HG03066 (cell line): ENCODE measurements around the gene POLE2.
"Not testable (repeated sequence)": the region's sequence is repeated elsewhere in the genome, so short reads cannot be mapped to it uniquely, and the experiment has no call there.

Experiments
- ATAC-seq: cut with Tn5 transposase; IDR thresholded peaks from one replicate; pipeline ENCODE4 v1.9.1; 2021; ENCODE audit warnings: low read depth; ENCODE audit not compliant: unreplicated experiment

POLE2 gene, protein sequence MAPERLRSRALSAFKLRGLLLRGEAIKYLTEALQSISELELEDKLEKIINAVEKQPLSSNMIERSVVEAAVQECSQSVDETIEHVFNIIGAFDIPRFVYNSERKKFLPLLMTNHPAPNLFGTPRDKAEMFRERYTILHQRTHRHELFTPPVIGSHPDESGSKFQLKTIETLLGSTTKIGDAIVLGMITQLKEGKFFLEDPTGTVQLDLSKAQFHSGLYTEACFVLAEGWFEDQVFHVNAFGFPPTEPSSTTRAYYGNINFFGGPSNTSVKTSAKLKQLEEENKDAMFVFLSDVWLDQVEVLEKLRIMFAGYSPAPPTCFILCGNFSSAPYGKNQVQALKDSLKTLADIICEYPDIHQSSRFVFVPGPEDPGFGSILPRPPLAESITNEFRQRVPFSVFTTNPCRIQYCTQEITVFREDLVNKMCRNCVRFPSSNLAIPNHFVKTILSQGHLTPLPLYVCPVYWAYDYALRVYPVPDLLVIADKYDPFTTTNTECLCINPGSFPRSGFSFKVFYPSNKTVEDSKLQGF

DNA sequence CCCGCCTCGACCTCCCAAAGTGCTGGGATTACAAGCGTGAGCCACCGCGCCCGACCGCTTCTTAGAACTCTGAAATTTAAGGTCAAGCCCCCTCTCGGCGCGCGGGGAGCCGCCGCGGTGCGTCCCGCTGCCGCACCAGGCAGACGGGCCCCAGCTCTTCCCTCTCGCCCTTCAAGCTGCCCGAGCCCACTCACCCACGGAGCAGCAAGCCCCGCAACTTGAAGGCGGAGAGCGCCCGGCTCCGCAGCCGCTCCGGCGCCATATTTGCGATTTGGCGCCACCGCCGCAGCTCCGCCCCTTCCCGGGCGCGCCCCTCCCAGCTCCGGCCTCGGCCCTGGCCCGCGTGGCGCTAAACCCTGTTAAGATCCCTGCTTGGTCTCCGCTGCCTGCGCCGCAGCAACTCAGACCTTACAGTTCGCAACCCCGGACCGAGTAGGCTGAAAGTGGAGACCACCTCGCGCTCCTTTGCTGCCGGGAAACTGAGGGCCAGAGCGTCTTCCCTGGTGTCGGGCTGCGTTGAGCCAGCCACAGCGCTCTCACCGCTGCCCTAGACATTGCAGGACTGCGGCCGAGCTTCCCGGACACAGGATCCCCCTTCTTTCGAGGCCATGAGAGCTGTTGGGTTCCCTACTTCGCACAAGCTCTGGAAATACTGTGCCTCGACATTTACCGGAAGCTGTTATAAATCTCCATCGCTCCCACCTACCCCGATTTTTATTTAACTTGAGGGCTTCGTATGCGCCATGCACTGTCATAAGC lies at the start of gene POLE2:
POLE2 (minus strand) TSS at position 273 of the 759 bp plus-strand sequence; CDS start at position 262, 11 bp downstream.
- ATAC-seq: peak; percentile 84

DNA sequence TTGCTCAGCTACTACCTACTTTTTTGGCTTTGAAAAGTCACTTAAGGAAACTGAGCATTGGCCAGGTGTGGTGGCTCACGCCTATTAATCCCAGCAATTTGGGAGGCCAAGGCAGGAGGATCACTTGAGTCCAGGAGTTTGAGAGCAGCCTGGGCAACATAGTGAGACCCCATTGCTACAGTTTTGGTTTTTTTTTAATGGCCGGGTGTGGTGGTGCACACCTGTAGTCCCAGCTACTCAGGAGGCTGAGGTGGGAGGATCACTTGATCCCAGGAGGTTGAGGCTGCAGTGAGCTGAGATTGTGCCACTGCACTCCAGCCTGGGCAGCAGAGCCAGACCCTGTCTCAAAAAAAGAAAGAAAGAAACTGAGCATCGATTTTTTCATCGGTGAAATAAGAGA lies 47.7 kb upstream of the POLE2 start:
- not testable (repeated sequence) for ATAC-seq

DNA sequence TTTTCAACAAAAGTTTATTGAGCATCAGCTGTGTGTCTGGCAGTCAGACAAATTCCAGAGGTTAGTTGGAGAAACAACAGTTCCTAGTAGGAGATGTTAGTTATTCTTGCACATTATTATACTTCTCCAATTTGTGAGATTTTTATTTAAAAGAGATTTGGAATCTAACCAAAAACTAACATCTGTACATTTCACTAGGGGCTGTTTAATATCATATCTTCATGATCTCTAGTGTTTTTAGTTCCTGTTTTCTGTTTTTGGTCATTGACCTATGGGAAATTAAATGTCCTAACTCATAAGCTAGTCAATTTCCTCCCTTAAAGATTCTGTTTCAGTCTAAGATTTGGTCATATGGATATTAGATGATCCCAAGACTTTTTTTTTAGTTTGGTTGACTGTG lies 45.8 kb upstream of the POLE2 start:
- ATAC-seq: no peak

DNA sequence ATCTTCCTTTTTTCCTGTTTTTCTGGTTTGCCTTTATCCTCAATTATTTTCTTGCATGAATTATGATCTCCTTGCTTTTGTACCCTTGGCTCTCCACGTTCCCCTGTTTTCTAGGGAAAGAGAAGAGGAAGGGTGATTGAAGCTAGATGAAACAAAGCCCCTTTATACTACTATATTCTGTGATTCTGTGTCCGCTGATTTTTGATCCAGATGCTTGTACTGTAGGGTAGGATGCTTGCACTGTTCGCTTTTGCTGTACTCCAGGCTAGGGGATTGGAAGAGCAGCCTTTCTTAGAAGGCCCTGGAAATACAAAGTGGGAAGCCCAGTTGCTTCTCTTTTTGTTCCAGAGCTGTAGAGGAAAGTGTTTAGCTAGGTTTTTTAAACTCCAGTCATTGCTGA lies 44.9 kb upstream of the POLE2 start:
- ATAC-seq: no peak

DNA sequence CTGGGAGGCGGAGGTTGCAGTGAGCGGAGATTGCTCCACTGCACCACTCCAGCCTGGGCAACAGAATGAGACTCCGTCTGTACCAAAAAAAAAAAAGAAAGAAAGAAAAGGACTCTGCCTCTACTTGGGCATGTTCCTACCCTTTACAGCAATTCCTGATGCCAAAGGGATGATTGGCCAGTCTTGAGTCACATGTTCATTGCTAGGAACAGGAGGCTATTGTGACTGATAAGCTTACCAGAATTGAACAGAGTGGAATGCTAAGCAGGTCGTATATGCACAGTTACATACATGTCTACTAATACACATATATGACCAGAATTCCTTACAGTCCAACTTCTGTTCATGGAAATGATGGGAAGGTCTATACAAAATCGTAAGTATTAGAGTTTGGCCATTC lies 39.2 kb upstream of the POLE2 start:
- no peak for ATAC-seq

DNA sequence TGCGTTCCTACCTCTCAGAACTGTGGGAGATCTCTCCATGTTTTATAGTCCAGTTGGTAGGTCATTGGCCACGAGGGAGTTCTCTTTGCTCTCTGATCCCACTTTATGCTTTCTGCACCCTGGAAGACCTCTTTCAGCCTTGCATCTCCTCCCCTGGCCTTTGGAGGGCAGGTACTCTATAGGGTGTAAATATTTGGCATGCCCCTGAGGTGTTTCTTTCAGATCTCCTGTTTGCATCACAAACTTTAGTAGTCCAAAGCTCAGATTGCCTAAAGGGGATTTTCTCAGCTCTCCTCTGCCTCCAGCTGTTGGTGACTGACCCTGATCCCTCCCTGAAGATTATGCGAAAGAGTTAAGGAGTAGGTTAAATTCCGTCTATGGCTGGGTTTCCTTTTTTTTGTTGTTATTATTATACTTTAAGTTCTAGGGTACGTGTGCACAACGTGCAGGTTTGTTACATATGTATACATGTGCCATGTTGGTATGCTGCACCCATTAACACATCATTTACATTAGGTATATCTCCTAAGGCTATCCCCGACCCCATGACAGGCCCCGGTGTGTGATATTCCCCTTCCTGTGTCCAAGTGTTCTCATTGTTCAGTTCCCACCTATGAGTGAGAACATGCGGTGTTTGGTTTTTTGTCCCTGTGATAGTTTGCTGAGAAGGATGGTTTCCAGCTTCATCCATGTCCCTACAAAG lies 33.9 kb upstream of the POLE2 start:
- ATAC-seq: not testable (repeated sequence)

DNA sequence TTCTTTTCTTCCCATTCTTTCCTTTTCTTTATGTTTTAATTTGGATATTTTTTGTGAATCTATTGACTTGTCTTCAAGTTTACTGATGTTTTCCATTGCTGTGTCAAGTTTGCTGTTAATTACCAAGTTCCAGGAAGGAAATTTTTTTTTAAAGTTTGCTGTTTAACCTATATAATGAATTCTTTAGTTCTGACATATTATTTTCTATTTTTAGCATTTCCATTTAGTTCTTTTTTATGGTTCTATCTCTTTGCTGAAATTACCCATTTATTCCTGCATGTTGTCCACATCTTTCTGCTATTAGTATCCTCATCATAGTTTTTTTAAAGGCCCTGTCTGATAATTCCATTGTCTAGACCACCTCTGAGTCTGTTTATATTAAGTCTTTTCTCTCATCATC lies 32.7 kb upstream of the POLE2 start:
- no peak for ATAC-seq

DNA sequence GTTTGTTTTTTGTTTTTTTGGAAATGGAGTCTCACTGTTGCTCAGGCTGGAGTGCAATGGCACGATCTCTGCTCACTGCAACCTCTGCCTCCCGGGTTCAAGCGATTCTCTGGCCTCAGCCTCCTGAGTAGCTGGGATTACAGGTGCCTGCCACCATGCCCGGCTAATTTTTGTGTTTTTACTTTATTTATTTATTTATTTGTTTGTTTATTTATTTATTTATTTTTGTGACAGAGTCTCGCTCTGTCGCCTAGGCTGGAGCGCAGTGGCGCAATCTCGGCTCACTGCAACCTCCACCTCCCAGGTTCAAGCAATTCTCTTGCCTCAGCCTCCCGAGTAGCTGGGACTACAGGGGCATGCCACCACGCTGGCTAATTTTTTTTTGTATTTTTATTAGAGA lies 23.0 kb upstream of the POLE2 start:
- ATAC-seq: not testable (repeated sequence)

DNA sequence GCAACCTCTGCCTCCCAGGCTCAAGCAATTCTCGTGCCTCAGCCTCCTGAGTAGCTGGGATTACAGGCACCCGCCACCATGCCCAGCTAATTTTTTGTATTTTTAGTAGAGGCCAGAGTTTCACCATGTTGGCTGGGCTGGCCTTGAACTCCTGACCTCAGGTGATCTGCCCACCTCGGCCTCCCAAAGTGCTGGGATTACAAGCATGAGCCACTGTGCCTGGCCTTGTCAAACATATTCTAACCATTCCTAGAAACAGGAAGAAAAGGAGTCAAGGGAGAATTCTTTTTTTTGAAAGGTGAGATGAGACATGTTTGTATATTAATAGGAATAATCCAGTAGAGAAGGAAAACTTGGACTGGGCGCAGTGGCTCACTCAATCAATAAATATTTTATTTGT lies 16.5 kb upstream of the POLE2 start:
- not testable (repeated sequence) for ATAC-seq

DNA sequence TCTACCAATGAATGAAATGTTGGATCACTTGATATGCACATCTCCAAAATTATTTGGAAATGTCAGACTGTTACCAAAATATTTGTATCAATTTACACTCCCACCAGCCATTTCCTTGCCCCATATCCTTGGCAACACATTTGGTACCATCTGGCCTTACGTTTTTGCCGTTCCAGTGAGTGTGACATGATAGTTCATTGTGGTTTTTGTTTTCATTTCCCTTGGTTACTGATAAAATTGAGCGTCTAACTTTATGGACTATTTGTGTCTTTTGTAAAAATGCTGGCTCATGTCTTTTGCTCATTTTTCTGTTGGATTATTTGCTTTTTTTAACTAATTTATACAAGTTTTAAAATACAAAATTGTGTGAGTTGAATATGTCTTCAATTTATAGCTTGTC lies 16.0 kb upstream of the POLE2 start:
- ATAC-seq: no peak

DNA sequence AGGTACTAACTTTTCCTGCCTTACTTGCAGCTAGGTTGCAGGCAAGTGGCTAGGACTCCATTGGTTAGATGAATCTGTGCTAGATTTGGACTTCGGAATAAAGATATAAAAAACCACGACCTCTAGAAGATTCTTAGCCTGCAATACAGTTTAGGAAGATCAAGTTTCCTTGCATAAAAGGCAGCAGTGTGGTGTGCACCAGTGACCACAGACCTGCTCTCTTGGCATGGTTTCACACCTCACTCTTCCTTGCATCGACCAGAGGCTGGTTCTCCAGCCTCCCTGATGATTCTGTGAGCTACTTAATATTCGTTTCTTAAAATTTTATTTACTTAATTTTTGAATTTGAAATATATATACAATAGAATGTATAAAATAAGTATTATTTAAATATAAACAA lies 14.7 kb upstream of the POLE2 start:
- no peak for ATAC-seq

DNA sequence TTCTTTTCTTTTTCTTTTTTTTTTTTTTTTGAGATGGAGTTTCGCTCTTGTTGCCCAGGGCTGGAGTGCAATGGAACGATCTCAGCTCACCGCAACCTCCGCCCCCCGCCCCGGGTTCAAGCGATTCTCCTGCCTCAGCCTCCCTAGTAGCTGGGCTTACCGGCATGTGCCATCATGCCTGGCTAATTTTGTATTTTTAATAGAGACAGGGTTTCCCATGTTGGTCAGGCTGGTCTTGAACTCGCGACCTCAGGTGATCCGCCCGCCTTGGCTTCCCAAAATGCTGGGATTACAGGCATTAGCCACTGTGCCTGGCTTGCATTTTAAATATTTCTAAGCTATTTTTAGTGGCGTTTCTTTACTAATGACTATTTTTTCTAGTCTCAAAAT lies 5.7 kb upstream of the POLE2 start:
- ATAC-seq: not testable (repeated sequence)

DNA sequence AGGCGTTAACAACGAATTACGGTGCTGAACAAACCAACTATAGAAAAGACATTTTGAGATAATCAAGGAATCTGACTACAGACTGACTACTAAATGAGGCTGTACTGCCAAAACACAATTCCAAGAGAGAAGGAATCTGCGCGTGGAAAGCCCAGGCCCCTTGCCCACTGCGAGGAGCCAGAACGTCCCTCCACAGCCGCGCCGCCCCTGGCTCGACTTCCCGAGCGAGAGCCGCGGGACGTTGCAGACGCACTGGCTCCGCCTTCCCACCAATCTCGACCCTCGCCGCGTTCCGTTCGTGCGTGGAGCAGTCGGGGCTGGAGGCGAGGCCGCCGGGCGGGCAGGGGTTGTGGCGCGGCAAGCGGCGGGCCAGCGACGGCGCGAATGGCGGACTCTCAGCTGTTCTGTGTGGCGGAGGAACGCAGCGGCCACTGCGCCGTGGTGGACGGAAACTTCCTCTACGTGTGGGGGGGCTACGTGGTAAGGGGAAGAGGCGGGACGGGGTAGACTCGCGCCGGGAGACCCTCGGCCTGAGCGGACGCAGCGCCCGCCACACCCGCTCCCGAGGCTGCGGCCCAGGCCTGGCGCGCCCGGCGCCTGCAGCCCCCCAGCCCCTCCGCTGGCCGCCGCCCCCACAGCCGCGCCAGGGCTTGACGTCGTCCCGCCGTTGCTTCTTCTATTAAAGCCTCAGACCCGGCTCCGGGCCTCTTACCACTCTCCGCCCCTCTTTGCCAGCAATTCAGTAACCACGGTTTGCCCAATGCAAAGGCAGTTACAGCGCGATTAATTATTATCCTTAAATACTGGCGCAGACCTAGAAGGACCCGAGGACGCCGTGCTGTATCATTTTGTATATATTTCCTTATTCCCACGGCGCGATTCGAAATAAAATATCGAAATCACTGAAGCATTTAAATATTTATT lies 5.1 kb upstream of the POLE2 start, which contains the start of gene KLHDC1:
KLHDC1 (plus strand) TSS at position 310 of the 924 bp plus-strand sequence; CDS start at position 385, 75 bp downstream.
- ATAC-seq: peak; percentile 55

DNA sequence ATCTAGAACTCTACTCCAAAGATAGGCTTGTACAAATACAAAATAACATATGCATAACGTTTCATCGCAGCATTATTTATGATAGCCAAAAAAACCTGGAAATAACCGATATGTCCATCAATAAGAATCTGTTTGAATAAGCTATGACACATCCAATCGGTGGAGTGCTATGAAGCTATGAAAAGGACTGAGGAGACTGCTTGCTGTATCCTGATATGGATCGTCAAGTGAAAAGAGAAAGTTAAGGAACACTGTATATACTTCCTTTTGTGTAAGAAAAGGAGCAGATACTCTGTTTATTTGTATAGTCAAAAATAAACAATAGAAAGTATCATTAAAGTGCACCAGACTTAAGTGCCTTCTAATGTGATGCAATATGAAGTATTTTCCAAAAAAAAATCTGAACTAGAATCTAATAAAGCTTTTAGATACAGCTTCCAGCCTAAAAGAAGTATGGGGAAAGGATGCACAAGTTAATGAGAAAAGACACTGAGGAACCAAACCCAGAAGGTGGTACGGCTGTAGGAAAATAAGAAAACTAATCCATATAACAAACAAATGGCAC lies 4.3 kb upstream of the POLE2 start:
- ATAC-seq: no peak

DNA sequence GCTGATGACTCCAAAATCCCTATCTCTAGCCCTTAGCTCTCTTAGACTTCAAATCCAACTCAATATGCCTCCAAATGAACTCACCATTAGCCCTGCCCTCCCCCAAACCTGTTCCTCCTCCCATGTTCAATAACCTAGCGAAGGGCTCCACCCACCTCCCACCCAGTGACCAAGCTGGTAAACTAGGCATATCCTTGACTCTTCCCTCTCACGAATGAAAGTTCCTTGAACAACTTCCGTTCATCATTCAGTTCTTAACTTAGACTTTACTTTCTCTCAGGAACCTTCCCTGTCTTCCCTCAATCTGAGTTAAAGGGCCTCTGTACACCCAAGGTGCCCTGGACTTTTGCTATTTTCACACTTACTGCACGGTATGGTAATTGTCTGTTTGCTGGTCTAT lies 3.0 kb upstream of the POLE2 start:
- ATAC-seq: no peak

DNA sequence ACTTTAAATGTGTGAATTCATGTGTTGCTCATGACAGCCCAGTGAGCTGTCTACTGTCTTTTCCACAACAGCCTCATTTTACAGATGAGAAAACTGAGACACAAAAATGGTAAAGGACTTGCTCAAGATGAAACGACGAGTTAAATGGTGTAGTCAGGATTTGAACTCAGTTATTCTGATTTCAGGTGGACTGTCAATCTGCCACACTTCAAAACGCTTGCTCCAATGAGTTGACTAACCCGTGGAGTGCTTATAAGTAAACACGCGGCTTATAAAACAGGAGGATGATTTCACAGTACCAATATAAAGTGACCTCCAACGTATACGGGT lies 652 bp upstream of the POLE2 start:
- ATAC-seq: no peak

DNA sequence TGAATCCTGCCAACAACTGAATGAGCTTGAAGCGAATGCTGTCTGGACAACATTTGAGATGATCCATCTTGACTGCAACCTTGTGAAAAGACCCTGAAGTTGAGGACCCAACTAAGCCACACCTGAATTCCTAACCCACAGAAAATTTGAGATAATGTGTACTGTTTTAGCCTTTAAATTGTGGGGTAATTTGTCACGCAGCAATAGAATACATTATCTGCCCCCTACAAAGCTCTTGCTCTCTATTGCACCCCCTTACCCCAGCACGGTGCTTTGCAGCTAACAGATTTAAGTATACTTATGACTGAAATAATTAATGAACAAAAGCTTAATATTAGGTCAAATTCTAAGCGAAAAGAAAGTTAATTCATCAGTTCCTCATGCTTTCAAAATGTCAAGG lies 1.6 kb downstream of the POLE2 start:
- ATAC-seq: no peak

DNA sequence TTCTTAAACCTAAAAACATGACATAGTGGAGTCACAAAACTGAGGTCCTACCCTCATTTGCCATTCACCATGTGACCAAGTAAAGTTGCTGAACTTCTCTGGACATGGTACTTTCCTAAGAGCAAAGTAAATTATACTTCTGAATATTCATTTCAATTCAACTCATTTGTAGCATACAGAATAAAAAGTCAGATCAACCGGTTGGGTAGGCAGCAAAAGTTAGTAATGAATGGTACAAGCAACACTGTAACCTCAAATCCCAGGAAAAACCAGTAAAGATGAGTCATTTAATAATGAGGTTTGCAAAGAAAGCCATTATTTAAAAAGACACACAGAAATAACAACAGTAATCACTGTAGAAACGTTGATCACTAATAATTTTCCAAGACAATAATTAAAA lies 8.7 kb downstream of the POLE2 start:
- no peak for ATAC-seq

DNA sequence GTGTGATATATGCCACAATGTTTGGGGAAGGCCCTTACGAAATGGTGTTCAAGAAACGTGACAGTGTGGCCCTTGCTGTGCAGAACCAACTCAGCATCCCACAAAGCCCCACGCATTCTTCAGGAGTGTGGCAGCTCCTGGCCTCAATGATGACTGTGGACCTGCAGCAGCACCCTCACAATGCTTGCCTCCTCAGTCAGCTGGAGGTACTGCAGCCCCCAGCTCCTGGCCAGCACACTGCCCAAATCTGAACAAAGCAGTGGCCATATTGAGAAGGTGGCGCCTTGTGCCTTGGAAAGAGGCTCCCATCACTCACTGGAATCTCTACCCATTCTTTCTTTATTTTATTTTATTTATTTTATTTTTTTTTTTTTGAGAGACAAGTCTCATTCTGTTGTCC lies 10.4 kb downstream of the POLE2 start:
- no peak for ATAC-seq

DNA sequence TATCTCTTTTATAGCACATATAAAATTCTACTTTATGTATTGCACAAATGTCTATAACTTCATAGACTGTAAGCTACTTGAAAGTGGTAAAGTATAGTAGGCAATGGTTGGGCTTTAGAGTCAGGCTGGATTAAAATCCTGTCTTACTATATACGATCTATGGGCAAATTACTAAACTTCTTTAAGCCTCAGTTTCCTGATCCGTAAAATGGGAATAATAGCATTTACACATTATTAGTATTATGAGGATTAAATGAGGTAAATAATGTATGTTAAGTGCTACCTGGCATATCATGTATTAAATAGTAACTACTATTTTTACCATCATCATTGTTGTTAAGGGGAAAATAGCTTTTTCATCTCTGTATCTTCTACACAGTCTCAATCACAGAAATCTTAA lies 14.4 kb downstream of the POLE2 start:
- no peak for ATAC-seq
